K562 treated with DMSO at 1 percent for 12 hours (cell line): ENCODE measurements around the gene ZNF648. TPM values are rescaled to one million over a fixed set of nuclear protein-coding genes. Genes with fewer than 3 reads are reported as not detected.

Experiments
- total RNA-seq: library from RNA; unstranded; fragments of 300-600 nt; gene quantifications from 2 replicates; pipeline ENCODE4 v1.2.3, GENCODE V29; 2022; ENCODE audit not compliant: insufficient read depth

ZNF648 gene, protein sequence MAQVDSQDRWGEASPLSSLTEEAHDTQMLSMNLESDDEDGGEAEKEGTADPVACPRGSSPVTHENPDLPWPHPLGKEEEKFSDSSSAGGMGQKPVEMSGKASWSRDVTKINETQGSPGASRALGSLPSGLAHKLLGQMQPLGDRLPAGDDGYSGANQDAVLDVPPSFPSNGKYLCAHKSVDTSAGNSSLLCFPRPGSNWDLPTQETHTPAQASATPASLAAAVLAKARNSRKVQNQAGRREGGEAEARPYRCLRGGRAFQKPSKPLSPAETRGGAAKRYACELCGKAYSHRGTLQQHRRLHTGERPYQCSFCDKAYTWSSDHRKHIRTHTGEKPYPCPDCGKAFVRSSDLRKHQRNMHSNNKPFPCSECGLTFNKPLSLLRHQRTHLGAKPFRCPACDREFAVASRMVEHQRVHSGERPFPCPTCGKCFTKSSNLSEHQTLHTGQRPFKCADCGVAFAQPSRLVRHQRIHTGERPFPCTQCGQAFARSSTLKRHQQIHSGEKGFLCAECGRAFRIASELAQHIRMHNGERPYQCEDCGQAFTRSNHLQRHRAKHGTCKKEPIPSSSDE
- total RNA-seq: 0.28 and 0.63 TPM in 2 replicates

DNA sequence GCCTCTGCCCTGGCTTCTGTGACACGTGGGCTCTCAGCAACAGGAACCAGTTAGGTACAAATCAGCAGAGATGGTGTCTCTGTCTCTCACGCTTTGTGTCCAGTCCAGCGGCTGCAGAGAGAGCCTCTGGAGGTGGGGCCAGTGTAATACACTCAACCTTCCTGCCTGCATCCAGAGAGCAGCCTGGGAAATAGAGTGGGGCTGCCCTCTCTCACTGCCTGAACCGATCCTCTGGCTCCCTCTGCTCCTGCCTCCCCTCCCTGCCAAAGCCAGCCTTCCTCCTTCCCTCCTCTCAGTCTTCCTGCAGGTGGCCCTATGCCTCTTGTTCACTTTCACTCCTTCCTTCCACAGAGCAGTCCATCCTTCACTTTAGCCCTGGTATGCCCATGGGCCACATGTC, at the start of gene ZNF648:
Gene ZNF648, minus strand, starts transcription at position 119 of the 400 bp plus-strand sequence. CDS start 3,702 bp downstream, outside the sequence.

